GM10266 (cell line): ENCODE measurements around the gene TRIAP1.

ENCODE experiments used
- DNase-seq: peaks from one replicate; pipeline ENCODE4 v3.0.0; 2012; ENCODE audit errors: extremely low spot score
- TF ChIP-seq, protein P1 (sequence below): IDR thresholded peaks from 2 replicates; pipeline ENCODE4 v1.5.1; 2012; ENCODE audit warnings: mild to moderate bottlenecking, low read depth; ENCODE audit not compliant: control insufficient read depth, insufficient read depth; ENCODE audit errors: missing control alignments

Gene TRIAP1

DNA sequence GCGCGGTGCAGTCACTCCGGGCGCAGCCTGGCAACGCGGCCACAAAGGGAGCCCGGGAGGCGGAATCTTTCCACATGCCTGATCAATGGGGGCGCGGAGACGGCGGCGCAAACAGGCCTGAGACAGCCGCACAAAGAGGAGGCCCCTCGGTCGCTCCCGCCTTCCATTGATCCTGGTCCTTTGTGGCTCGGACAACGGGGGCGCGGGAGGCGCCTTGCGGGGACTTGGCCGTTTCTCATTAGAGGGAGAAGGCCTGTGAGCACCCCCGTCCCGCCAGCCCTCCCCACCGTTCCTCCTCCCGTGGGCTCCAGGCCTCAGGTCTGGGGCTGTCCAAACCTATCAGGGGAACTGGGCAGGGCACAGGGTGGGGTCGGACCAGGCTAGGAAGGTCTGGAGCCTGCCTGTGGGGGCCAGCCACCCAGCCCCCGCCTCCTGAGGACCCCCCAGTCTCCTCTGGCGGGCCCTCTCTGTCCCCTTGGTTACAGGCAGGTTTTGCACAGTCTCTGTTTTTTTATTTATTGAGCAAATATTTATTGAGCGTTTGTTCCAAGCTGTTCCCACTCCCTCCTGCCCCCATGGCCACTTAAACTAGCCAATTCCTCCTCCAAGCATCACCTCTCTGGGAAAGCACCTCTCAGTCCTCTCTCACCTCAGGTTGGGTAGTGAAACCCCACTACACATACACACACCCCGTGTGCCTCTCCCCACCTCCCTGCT is 48.2 kb downstream of the TRIAP1 start:
- TF ChIP-seq, protein P1, sequence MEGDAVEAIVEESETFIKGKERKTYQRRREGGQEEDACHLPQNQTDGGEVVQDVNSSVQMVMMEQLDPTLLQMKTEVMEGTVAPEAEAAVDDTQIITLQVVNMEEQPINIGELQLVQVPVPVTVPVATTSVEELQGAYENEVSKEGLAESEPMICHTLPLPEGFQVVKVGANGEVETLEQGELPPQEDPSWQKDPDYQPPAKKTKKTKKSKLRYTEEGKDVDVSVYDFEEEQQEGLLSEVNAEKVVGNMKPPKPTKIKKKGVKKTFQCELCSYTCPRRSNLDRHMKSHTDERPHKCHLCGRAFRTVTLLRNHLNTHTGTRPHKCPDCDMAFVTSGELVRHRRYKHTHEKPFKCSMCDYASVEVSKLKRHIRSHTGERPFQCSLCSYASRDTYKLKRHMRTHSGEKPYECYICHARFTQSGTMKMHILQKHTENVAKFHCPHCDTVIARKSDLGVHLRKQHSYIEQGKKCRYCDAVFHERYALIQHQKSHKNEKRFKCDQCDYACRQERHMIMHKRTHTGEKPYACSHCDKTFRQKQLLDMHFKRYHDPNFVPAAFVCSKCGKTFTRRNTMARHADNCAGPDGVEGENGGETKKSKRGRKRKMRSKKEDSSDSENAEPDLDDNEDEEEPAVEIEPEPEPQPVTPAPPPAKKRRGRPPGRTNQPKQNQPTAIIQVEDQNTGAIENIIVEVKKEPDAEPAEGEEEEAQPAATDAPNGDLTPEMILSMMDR, result no peak
- no peak for DNase-seq

DNA sequence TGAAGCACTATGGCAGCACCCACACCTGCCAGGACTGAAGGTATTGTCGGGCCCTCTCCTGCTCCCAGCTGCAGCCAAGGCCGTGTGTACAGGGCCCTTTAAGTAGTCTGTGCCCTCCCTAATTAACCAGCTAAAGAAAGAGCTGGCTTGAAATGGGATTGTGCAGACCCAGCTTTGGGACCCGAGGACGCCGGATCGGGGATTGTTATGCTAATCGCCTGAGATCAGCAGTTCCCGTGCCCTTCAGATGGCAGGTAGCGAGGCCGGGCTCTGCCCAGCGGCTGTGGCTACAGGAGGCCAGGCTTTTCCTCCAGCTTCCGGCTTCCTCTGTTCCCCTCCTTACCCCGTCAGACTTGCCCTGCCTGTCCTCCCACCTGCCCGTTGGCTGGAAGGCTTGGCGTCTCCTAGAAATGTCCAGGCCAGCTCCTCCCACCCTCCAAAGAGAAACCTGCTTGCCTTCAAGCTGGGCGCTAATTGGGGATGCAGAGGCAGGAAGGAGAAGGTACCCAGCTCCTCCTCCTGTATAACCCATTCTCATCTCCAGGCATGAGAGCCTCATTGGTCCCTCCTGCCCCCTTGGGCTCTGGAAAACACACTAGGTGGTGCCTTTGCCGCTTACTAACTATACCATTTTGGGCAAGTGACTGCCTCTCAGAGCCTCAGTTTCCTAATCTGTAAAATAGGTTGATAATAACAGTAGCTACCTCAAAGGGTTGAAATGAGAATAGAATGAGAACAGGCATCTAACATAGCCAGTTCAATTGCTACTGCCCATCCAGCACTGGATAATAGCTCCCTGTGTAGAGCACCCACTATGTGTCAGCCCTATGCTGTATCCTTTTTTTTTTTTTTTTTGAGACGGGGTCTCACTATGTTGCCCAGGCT is 51.5 kb downstream of the TRIAP1 start:
- TF ChIP-seq, protein P1, result no peak
- DNase-seq, result no peak
